ENCODE data around the gene OPRD1.
"Not testable (repeated sequence)": the region's sequence is repeated elsewhere in the genome, so short reads cannot be mapped to it uniquely, and the experiment has no call there.

Gene OPRD1

GRCh38 chr1:28811766-28812668, at the start of gene OPRD1:
Gene OPRD1, plus strand, starts transcription at chr1:28812170. Its CDS starts 214 bp downstream, at chr1:28812384.
- DNase-seq (ENCODE audit: low read depth), result no peak

- DNase-seq (ENCODE audit: low read depth), result no peak
Observed at GRCh38 chr1:28766532-28767183, 45.3 kb upstream of the OPRD1 start.

- no peak for DNase-seq (ENCODE audit: low read depth)
Observed at GRCh38 chr1:28770601-28771165, 41.3 kb upstream of the OPRD1 start.

GRCh38 chr1:28771921-28772320, 40.0 kb upstream of the OPRD1 start:
- DNase-seq (ENCODE audit: low read depth), result not testable (repeated sequence)

GRCh38 chr1:28773105-28773504, 38.9 kb upstream of the OPRD1 start:
- no peak for DNase-seq (ENCODE audit: low read depth)

- peak; percentile 39 for DNase-seq (ENCODE audit: low read depth)
Observed at GRCh38 chr1:28775121-28775942, 36.6 kb upstream of the OPRD1 start.

- DNase-seq (ENCODE audit: low read depth), result no peak
Observed at GRCh38 chr1:28776341-28776740, 35.6 kb upstream of the OPRD1 start.

GRCh38 chr1:28778021-28778420, 33.9 kb upstream of the OPRD1 start:
- DNase-seq (ENCODE audit: low read depth), result no peak

- DNase-seq (ENCODE audit: low read depth), result no peak
Observed at GRCh38 chr1:28779751-28780408, 32.1 kb upstream of the OPRD1 start.

- DNase-seq (ENCODE audit: low read depth), result no peak
Observed at GRCh38 chr1:28781305-28781704, 30.7 kb upstream of the OPRD1 start.

GRCh38 chr1:28782011-28782410, 30.0 kb upstream of the OPRD1 start:
- no peak for DNase-seq (ENCODE audit: low read depth)

- no peak for DNase-seq (ENCODE audit: low read depth)
Observed at GRCh38 chr1:28783363-28783762, 28.6 kb upstream of the OPRD1 start.

- DNase-seq (ENCODE audit: low read depth), result no peak
Observed at GRCh38 chr1:28789412-28789811, 22.6 kb upstream of the OPRD1 start.

- DNase-seq (ENCODE audit: low read depth), result no peak
Observed at GRCh38 chr1:28789816-28790215, 22.2 kb upstream of the OPRD1 start.

- no peak for DNase-seq (ENCODE audit: low read depth)
Observed at GRCh38 chr1:28790377-28791035, 21.5 kb upstream of the OPRD1 start.

- not testable (repeated sequence) for DNase-seq (ENCODE audit: low read depth)
Observed at GRCh38 chr1:28791929-28792328, 20.0 kb upstream of the OPRD1 start.

- DNase-seq (ENCODE audit: low read depth), result no peak
Observed at GRCh38 chr1:28792644-28793121, 19.3 kb upstream of the OPRD1 start.

GRCh38 chr1:28794582-28794981, 17.4 kb upstream of the OPRD1 start:
- DNase-seq (ENCODE audit: low read depth), result not testable (repeated sequence)

- no peak for DNase-seq (ENCODE audit: low read depth)
Observed at GRCh38 chr1:28796352-28797211, 15.4 kb upstream of the OPRD1 start.

GRCh38 chr1:28800324-28800723, 11.6 kb upstream of the OPRD1 start:
- no peak for DNase-seq (ENCODE audit: low read depth)
